ENCODE measurements around the gene UBA7. TPM values are rescaled to one million over a fixed set of nuclear protein-coding genes. Genes with fewer than 3 reads are reported as not detected.

UBA7 gene
- total and polyA plus RNA-seq, 2 of the 13 experiments (the other 11 are each of a cell fraction or from before 2014, with no cell fraction given): 9.5 to 16.5 TPM

DNA sequence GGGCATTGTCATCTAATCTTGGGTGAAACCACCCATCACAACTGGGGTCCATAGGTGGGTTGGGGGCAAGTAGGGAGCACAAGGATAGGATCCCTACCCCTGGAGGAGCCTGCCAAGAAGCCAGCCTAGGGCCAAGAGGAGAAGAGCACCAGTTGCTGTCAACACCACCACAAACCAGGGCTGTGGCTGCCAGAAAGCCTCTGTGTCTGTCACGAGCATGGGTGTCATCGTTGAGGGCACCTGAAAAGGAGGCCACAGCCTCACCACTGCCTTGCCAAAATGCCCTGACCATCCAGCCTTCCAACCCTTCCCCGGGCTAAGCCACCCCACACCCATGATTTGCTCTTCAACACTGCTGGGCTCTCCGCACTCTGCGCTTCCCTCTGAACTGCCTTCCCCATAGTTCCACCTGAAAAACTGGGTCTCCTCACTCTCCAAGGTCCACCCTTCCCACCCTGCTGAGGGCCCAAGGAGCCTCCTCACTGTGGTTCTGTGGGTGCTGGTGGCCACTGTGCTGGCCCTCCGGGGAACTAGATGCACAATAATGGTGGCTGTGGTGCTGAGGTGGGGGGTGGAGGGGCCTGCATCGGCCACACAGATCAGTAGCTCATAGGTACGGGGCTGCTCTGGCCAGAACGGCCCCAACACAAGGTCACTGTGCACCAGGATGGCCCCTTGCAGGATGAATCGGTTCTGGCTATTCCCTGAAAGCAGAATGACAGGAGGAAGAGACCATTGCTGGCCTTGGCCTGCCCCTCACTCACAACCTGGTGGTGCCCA lies 21.2 kb downstream of the UBA7 start:
- H3K4me3 ChIP-seq (replicated peaks in 1 of 3; ENCODE audit: insufficient read depth in 1 of 3, low read depth in 2 of 3, low read length in 3 of 3): no peak overlapping the region
- no peak overlapping the region for H3K9ac ChIP-seq (ENCODE audit: insufficient read depth, low read depth, low read length)
- BruUV-seq (replicated peaks): no TSS peak
- DNase-seq (ENCODE audit: low spot score) (no peak), FAIRE-seq (no peak), ATAC-seq (no peak)
- WGBS (ENCODE audit: low lambda C conversion rate): 87% methylated on average over 4 of the region's 10 CpGs
- H2AFZ ChIP-seq (ENCODE audit: low read length): no peak overlapping the region
- in situ Hi-C loops (cut with HindIII; ENCODE audit: extremely low pct_ligation_motif_present, low pct_unique_long_range_greater_than_20kb): no loop called here
- ChIA-PET CTCF (ENCODE audit: low intra/inter-chr PET ratio, low total read pairs) (no interaction called here), POLR2A (no interaction called here)
- no peak overlapping the region for H3K27ac ChIP-seq (ENCODE audit: extremely low read length, insufficient read depth, low read length)
- no peak overlapping the region for H3K4me2 ChIP-seq (ENCODE audit: low read depth, low read length)
- H3K27me3 ChIP-seq (ENCODE audit: control insufficient read depth in 1 of 2, insufficient read depth in 2 of 2, low read length in 2 of 2): peaks cover 0 to 1% of the 10 kb centered on the region in 2 experiments; a peak in 1 of 5 replicates
- H4K20me1 ChIP-seq (ENCODE audit: insufficient read depth, low read length): no peaks in the 10 kb centered on the region
- TF ChIP-seq ZSCAN12 (CRISPR knock-in tag; IDR thresholded peaks at IDR 0.05) (no peak), CREBL2 (CRISPR knock-in tag; IDR thresholded peaks at IDR 0.05; ENCODE audit: borderline replicate concordance) (no peak), ZNF761 (CRISPR knock-in tag; conservative IDR thresholded peaks at IDR 0.05) (no peak), THRA (CRISPR knock-in tag; IDR thresholded peaks at IDR 0.05; ENCODE audit: borderline replicate concordance) (no peak), ZNF670 (CRISPR knock-in tag; IDR thresholded peaks at IDR 0.05; ENCODE audit: borderline replicate concordance) (no peak)
- H3K9me3 ChIP-seq (ENCODE audit: low read length): no peaks in the 10 kb centered on the region
- H3K36me3 ChIP-seq (replicated peaks in 1 of 2; ENCODE audit: control insufficient read depth in 1 of 2, insufficient read depth in 2 of 2, low read length in 2 of 2): no peaks in the 10 kb centered on the region
- H3K79me2 ChIP-seq (ENCODE audit: insufficient read depth, low read length): no peaks in the 10 kb centered on the region
- H3K4me1 ChIP-seq (ENCODE audit: insufficient read depth, low read length): peaks cover 39% of the 10 kb centered on the region
- intact Hi-C loops (cut with micrococcal nuclease; ENCODE audit: unreplicated experiment): no loop called here

DNA sequence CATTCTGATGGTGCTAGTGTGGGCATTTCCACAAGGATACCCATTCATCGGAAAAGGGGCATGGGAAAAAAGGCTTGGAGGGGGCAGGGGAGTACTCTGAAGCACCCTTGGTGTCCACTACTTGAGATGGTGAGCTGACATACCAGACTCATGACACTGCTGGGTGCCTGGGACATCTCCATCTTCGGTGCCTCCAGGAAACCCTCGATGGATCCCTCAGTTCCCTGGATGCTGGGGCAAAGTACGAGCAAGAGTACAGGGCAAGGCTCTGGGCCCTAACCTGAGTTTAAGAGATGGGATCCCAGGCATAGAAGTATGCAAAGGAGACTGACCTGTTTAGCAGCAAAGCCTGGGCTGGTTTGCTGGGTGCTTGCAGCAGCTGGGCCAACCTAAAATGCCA lies 22.2 kb downstream of the UBA7 start:
- POLR2A ChIA-PET: no interaction called here
- Histone ChIP-seq H3K9ac (ENCODE audit: insufficient read depth, low read depth, low read length) (no peak overlapping the region), H4K20me1 (ENCODE audit: insufficient read depth, low read length) (no peaks in the 10 kb centered on the region), H3K4me2 (ENCODE audit: low read depth, low read length) (no peak overlapping the region), H2AFZ (ENCODE audit: low read length) (no peak overlapping the region), H3K27me3 (ENCODE audit: control insufficient read depth in 1 of 2, insufficient read depth in 2 of 2, low read length in 2 of 2) (no peaks in the 10 kb centered on the region), H3K9me3 (ENCODE audit: low read length) (no peaks in the 10 kb centered on the region), H3K4me1 (ENCODE audit: insufficient read depth, low read length) (peaks cover 49% of the 10 kb centered on the region), H3K79me2 (ENCODE audit: insufficient read depth, low read length) (no peaks in the 10 kb centered on the region), H3K27ac (ENCODE audit: extremely low read length, insufficient read depth, low read length) (no peak overlapping the region), H3K4me3 (replicated peaks in 1 of 3; ENCODE audit: insufficient read depth in 1 of 3, low read depth in 2 of 3, low read length in 3 of 3) (no peak overlapping the region), H3K36me3 (replicated peaks in 1 of 2; ENCODE audit: control insufficient read depth in 1 of 2, insufficient read depth in 2 of 2, low read length in 2 of 2) (no peaks in the 10 kb centered on the region)
- intact Hi-C loops (cut with micrococcal nuclease; ENCODE audit: unreplicated experiment): no loop called here
- DNase-seq (ENCODE audit: low spot score): no peak
- CTCF ChIA-PET (ENCODE audit: low intra/inter-chr PET ratio, low total read pairs): no interaction called here
- no peak for ATAC-seq
- WGBS (ENCODE audit: low lambda C conversion rate): 79% methylated on average over 2 of the region's 4 CpGs
- FAIRE-seq: no peak
- no peak for TF ChIP-seq ZNF121 (CRISPR knock-in tag; IDR thresholded peaks at IDR 0.05)
- no peak for TF ChIP-seq ZNF256 (CRISPR knock-in tag; conservative IDR thresholded peaks at IDR 0.05)
- no peak for TF ChIP-seq ZNF607 (CRISPR knock-in tag; IDR thresholded peaks at IDR 0.05; ENCODE audit: borderline replicate concordance)
- TF ChIP-seq, protein P1, sequence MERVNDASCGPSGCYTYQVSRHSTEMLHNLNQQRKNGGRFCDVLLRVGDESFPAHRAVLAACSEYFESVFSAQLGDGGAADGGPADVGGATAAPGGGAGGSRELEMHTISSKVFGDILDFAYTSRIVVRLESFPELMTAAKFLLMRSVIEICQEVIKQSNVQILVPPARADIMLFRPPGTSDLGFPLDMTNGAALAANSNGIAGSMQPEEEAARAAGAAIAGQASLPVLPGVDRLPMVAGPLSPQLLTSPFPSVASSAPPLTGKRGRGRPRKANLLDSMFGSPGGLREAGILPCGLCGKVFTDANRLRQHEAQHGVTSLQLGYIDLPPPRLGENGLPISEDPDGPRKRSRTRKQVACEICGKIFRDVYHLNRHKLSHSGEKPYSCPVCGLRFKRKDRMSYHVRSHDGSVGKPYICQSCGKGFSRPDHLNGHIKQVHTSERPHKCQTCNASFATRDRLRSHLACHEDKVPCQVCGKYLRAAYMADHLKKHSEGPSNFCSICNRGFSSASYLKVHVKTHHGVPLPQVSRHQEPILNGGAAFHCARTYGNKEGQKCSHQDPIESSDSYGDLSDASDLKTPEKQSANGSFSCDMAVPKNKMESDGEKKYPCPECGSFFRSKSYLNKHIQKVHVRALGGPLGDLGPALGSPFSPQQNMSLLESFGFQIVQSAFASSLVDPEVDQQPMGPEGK (CRISPR knock-in tag; IDR thresholded peaks at IDR 0.05): no peak
- no peak for TF ChIP-seq RBAK (CRISPR knock-in tag; IDR thresholded peaks at IDR 0.05)
- no peak for TF ChIP-seq SP4 (CRISPR knock-in tag; IDR thresholded peaks at IDR 0.05)
- no peak for TF ChIP-seq CENPBD1 (CRISPR knock-in tag; IDR thresholded peaks at IDR 0.05; ENCODE audit: borderline replicate concordance, low read depth)
- no peak for TF ChIP-seq MXD4 (CRISPR knock-in tag; IDR thresholded peaks at IDR 0.05)
- TF ChIP-seq ZNF264 (CRISPR knock-in tag; IDR thresholded peaks at IDR 0.05): no peak
- no peak for TF ChIP-seq POLR2AphosphoS5 (IDR thresholded peaks at IDR 0.05; ENCODE audit: low read depth, low read length)
- no TSS peak for BruUV-seq (replicated peaks)
- in situ Hi-C loops (cut with HindIII; ENCODE audit: extremely low pct_ligation_motif_present, low pct_unique_long_range_greater_than_20kb): no loop called here

Data from HepG2 (cell line).